Ammon's horn (tissue), 1 donor: ENCODE measurements around the gene RRP1B.
"Not testable (repeated sequence)": the region's sequence is repeated elsewhere in the genome, so short reads cannot be mapped to it uniquely, and the experiment has no call there.

Experiments used
- DNase-seq: peaks from one replicate; pipeline ENCODE4 v3.0.0-alpha.2; 2016; ENCODE audit warnings: low spot score

RRP1B gene

GRCh38 chr21:43643193-43643592 is 16.2 kb upstream of the RRP1B start:
- DNase-seq: no peak

- DNase-seq: no peak
Measured at GRCh38 chr21:43644071-43644470, 15.3 kb upstream of the RRP1B start.

GRCh38 chr21:43644609-43645008 is 14.8 kb upstream of the RRP1B start:
- peak; percentile 82 for DNase-seq

DNA sequence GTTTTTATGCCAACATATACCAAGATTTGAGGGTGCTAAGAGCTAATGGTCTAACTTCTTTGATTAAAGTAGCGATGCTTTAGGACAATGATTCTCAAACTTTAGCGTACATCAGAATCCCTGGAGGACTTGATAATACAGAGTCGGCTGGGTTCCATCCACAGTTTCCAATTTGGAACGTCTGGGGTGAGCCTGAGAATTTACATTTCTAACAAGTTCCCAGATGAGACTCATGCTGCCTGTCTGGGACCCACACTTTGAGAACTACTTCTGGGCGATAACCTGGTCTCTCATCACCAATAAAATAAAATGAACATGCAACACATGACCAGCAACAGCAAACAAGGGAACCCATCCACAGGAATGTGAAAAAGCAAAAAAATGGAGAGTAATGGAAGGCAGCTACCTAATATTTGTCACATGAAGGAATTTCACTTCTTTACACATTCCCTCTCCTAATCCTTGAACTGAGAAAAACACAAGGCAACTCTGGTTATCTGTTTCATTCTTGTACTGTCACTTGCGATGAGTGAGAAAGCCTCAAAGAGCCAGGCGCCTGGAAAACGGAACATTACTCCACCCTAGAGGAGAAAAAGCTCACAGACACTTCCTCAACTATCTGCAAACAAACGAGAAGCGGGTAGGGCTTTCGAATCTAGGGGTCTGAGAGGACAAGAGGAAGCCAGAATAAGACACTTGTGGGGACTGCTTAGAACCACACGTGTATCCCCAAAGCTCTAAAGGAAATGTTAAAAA is 14.0 kb upstream of the RRP1B start:
- peak; percentile 62 for DNase-seq

- no peak for DNase-seq
Measured at GRCh38 chr21:43645976-43646375, 13.4 kb upstream of the RRP1B start.

- DNase-seq: peak; percentile 95
Measured at GRCh38 chr21:43646550-43647260, 12.7 kb upstream of the RRP1B start.

GRCh38 chr21:43648171-43648570 is 11.2 kb upstream of the RRP1B start:
- DNase-seq: no peak

GRCh38 chr21:43651926-43652325 is 7.4 kb upstream of the RRP1B start:
- DNase-seq: not testable (repeated sequence)

DNA sequence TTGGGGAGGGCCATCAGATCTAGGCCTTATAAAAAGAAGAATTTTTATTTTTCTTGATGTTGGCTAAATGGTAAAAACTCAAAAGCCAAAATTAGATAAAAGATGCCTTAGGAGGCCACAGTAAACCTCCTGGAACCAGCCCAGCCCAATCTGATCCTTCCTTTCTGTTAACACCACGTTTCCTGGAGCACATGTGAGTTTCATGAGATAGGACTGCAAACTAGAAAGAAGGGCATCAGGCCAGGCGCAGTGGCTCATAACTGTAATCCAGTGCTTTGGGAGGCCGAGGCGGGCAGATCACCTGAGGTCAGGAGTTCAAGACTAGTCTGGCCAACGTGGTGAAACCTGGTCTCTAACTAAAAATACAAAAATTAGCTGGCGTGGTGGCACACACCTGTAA is 6.7 kb upstream of the RRP1B start:
- DNase-seq: no peak

GRCh38 chr21:43653626-43654025 is 5.7 kb upstream of the RRP1B start:
- no peak for DNase-seq

- no peak for DNase-seq
Measured at GRCh38 chr21:43654806-43655489, 4.4 kb upstream of the RRP1B start.

- no peak for DNase-seq
Measured at GRCh38 chr21:43657355-43658087, 1.8 kb upstream of the RRP1B start.

DNA sequence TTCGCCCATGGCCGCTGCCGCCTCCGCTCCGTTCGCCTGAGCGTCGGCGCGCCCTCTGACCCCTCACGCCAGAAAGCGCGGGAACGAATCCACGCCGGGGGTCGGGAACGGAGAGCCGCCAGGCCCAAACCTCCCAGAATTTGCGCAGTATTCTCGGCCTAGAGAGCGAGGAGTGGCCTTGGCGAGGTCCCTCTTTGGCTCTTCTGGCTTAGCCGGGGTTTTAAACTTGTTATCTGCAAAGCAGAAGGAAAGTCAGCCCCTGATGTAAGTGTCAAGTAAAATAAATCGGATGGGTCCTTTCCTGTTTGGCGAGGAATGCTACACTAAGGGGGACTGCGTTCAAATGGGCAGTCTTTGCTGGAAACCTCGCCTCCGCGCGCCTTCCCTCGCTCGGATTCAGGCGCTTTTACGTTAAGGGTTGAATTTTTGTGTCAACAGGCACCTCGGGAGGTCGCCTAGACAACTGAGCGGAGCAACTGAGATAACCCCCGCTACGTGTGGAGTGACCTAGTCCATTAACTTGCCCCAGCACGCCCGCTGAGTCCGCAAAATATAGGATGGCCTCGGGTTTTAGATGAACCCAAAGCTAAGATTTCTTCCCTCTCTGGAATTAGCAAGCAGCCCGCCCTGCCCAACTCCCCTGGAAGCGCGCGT is 1.1 kb upstream of the RRP1B start:
- DNase-seq: no peak

- no peak for DNase-seq
Measured at GRCh38 chr21:43658769-43659135, 608 bp upstream of the RRP1B start.

DNA sequence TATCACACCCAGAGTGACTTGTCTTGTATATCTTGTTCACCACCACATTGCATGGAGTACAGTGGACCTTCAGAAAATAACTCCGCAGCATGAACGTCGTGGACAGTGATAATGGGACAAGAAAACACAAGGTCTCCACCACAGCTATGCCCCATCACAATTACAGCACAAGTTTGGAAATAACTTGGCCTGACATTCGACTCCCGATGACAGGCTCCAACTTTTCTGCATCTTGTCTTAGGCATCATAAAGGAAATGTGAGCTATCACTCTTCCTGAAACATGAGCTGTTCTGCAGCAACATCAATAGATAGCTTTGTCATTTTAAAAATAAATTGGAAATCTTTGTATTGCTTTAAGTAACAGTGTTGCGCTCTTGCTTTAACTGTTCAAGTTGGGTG is 2.9 kb downstream of the RRP1B start:
- DNase-seq: no peak

- no peak for DNase-seq
Measured at GRCh38 chr21:43663033-43663432, 3.7 kb downstream of the RRP1B start.

DNA sequence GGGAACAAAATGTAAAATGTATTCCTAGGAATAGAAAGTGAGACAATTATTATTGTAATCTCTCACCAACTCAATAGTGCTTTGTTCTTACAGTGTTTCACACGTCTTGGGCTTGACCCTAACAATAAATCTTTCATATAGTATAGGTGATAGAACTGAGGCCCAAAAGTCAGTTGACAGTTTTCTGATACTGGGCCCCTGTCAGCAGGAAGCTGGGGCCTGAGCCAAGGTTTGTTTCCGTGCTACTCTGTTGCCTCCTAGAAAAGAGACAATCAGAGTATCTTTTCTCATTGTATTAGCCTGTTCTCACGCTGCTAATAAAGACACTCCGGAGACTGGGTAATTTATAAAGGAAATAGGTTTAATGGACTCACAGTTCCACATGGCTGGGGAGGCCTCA is 5.0 kb downstream of the RRP1B start:
- no peak for DNase-seq

GRCh38 chr21:43665879-43666278 is 6.5 kb downstream of the RRP1B start:
- DNase-seq: no peak

GRCh38 chr21:43667191-43667904 is 8.0 kb downstream of the RRP1B start:
- no peak for DNase-seq

DNA sequence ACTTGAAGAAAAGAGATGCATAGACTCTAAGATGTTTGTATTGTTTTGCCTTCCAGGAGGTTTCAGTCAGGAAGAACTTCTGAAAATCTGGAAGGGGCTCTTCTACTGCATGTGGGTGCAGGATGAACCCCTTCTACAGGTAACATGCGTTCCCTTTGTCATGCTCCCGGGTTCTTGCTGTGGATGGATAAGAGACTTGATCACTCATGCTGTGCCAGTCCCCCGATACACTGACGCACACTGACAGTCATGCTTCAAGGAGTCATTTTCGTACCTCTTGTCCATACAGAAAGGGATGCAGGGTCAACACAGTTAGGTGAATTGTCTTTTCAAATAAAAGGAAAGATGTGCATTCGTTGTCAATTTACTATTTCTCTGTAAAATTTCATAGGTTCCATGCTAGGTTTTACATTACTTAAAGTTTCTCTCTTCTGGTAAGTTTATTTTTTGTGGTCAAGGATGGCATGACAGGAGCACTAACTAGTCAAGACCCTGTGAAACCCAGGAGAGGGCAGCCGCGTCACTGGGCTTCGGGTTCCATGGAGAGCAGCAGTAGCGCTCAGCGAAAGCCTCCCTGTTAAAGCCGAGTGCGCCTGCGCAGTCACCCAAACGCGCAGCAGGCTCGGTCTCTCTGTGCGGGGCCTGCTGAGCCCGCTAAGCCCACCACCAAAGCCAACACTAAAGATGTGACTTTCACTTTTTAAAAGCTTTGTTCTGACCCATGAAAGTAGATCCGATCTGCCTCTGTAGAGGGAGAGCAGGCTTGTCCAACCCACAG is 10.7 kb downstream of the RRP1B start:
- DNase-seq: no peak
